ENCODE measurements around the gene CHRNA9. TPM values are rescaled to one million over a fixed set of nuclear protein-coding genes. Genes with fewer than 3 reads are reported as not detected.

CHRNA9 gene
- total RNA-seq, 1 experiment from 2014 or later: not detected

- intact Hi-C loops (cut with micrococcal nuclease; ENCODE audit: unreplicated experiment) (no loop called here), in situ Hi-C loops (cut with HindIII; ENCODE audit: low pct_unique_long_range_greater_than_20kb, low sequenced_read_pairs) (no loop called here)
- no peaks in the 10 kb centered on the region for H3K36me3 ChIP-seq (ENCODE audit: control insufficient read depth, insufficient read depth, low read length)
- H3K4me1 ChIP-seq (ENCODE audit: control insufficient read depth, insufficient read depth, low read length): no peaks in the 10 kb centered on the region
- H3K4me3 ChIP-seq (ENCODE audit: low read depth in 2 of 2, low read length in 2 of 2): no peak overlapping the region
- no peaks in the 10 kb centered on the region for H3K27me3 ChIP-seq (ENCODE audit: control insufficient read depth, insufficient read depth, low read length)
- TF ChIP-seq SIN3A (IDR thresholded peaks at IDR 0.05; ENCODE audit: borderline replicate concordance, insufficient read depth, low read depth, low read length) (no peak), POLR2AphosphoS5 (IDR thresholded peaks at IDR 0.05; ENCODE audit: low read depth, low read length) (no peak), REST (IDR thresholded peaks at IDR 0.05; ENCODE audit: insufficient read depth in 1 of 2, low read depth in 2 of 2, low read length in 1 of 2) (no peak), TCF7L2 (IDR thresholded peaks at IDR 0.05; ENCODE audit: low read depth, low read length) (no peak), CTCF (IDR thresholded peaks at IDR 0.05) (no peak)
- H3K27ac ChIP-seq (ENCODE audit: low read length): no peak overlapping the region
- ATAC-seq (no peak), DNase-seq (ENCODE audit: low read depth, low spot score) (no peak)
- CTCF ChIA-PET: no interaction called here
- BruUV-seq (replicated peaks): no TSS peak
- POLR2A ChIA-PET: no interaction called here
- no peaks in the 10 kb centered on the region for H3K9me3 ChIP-seq (ENCODE audit: control insufficient read depth, insufficient read depth, low read depth, low read length)
Measured at GRCh38 chr4:40377512-40378365, 42.6 kb downstream of the CHRNA9 start.

- Histone ChIP-seq H3K27me3 (ENCODE audit: control insufficient read depth, insufficient read depth, low read length) (no peaks in the 10 kb centered on the region), H3K36me3 (ENCODE audit: control insufficient read depth, insufficient read depth, low read length) (no peaks in the 10 kb centered on the region), H3K4me3 (ENCODE audit: low read depth in 2 of 2, low read length in 2 of 2) (no peak overlapping the region), H3K27ac (ENCODE audit: low read length) (no peak overlapping the region), H3K9me3 (ENCODE audit: control insufficient read depth, insufficient read depth, low read depth, low read length) (no peaks in the 10 kb centered on the region), H3K4me1 (ENCODE audit: control insufficient read depth, insufficient read depth, low read length) (no peaks in the 10 kb centered on the region)
- ChIA-PET CTCF (no interaction called here), POLR2A (no interaction called here)
- intact Hi-C loops (cut with micrococcal nuclease; ENCODE audit: unreplicated experiment): no loop called here
- no TSS peak for BruUV-seq (replicated peaks)
- ATAC-seq (no peak), DNase-seq (ENCODE audit: low read depth, low spot score) (no peak)
- in situ Hi-C loops (cut with HindIII; ENCODE audit: low pct_unique_long_range_greater_than_20kb, low sequenced_read_pairs): no loop called here
- TF ChIP-seq TCF7L2 (IDR thresholded peaks at IDR 0.05; ENCODE audit: low read depth, low read length) (no peak), POLR2AphosphoS5 (IDR thresholded peaks at IDR 0.05; ENCODE audit: low read depth, low read length) (no peak), REST (IDR thresholded peaks at IDR 0.05; ENCODE audit: insufficient read depth in 1 of 2, low read depth in 2 of 2, low read length in 1 of 2) (no peak), CTCF (IDR thresholded peaks at IDR 0.05) (no peak), SIN3A (IDR thresholded peaks at IDR 0.05; ENCODE audit: borderline replicate concordance, insufficient read depth, low read depth, low read length) (no peak)
Measured at GRCh38 chr4:40378619-40379018, 43.5 kb downstream of the CHRNA9 start.
